Left lung (tissue), 10 donors: ENCODE results near the gene KDM4B. TPM values are rescaled to one million over a fixed set of nuclear protein-coding genes. Genes with fewer than 3 reads are reported as not detected.

Experiments used
- ATAC-seq: fragments of 200-7000 bp; cut with Tn5 transposase; one replicate; pipeline ENCODE4 v1.9.1; 2020; ENCODE audit warnings: moderate library complexity
- DNase-seq, 4 donors: peaks; one replicate each; pipeline ENCODE4 v3.0.0-alpha.2; 2013 to 2020
- H3K27ac ChIP-seq, 2 donors: fragments of 200-600 bp; sonication (generic) in 1 of 2; one replicate each; pipeline versions ENCODE4 v1.5.0 to v1.8.0; 2020 to 2021
- H3K27me3 ChIP-seq, 2 donors: fragments of 200-600 bp; sonication (generic) in 1 of 2; one replicate each; pipeline versions ENCODE4 v1.5.0 to v1.8.0; 2020 to 2021
- H3K36me3 ChIP-seq, 2 donors: fragments of 200-600 bp; sonication (generic) in 1 of 2; one replicate each; pipeline versions ENCODE4 v1.5.0 to v1.8.0; 2020 to 2021
- H3K4me1 ChIP-seq, 2 donors: fragments of 200-600 bp; one replicate each; pipeline ENCODE4 v1.8.0; 2021
- H3K4me3 ChIP-seq, 2 donors: fragments of 200-600 bp; sonication (generic) in 1 of 2; one replicate each; pipeline versions ENCODE4 v1.5.0 to v1.8.0; 2020 to 2021; ENCODE audit warnings: mild to moderate bottlenecking in 1 of 2
- H3K9me3 ChIP-seq, 2 donors: fragments of 200-600 bp; sonication (generic) in 1 of 2; one replicate each; pipeline versions ENCODE4 v1.5.0 to v1.8.0; 2020 to 2021
- intact Hi-C, 2 donors: fragments of 100-400 bp; cut with DNase I; formaldehyde crosslinking; loops; one replicate each; pipeline versions ENCODE4 v1.11.2 to v1.14.2; 2022
- polyA plus RNA-seq, 6 donors: library from polyadenylated mRNA; unstranded; fragments of 120-200 nt; gene quantifications; one replicate each; pipeline ENCODE4 v1.2.1, GENCODE V29; 2013; ENCODE audit not compliant: insufficient read length in 6 of 6
- total RNA-seq, 2 donors: library from RNA; stranded (reverse); fragmentation: NEBNext Ultra II Directional; extraction: Animal tissue kit (Norgen Biotek cat#: 25700); gene quantifications; one replicate each; pipeline ENCODE4 v1.2.1, GENCODE V29; 2021
- TF ChIP-seq, protein P1 (sequence below), 2 donors: fragments of 200-600 bp; sonication (generic) in 1 of 2; IDR thresholded peaks; one replicate each; pipeline versions ENCODE4 v1.5.0 to v1.8.0; 2021; ENCODE audit warnings: antibody characterized with exemption in 2 of 2
- donor health status: DM: no; HTN: yes; CAD: no.
- donor health status: DM: no; HTN: no; CAD: no.

The KDM4B gene
- total and polyA plus RNA-seq, 8 donors, result 24.6 to 42.1 (median 31.1) TPM

DNA sequence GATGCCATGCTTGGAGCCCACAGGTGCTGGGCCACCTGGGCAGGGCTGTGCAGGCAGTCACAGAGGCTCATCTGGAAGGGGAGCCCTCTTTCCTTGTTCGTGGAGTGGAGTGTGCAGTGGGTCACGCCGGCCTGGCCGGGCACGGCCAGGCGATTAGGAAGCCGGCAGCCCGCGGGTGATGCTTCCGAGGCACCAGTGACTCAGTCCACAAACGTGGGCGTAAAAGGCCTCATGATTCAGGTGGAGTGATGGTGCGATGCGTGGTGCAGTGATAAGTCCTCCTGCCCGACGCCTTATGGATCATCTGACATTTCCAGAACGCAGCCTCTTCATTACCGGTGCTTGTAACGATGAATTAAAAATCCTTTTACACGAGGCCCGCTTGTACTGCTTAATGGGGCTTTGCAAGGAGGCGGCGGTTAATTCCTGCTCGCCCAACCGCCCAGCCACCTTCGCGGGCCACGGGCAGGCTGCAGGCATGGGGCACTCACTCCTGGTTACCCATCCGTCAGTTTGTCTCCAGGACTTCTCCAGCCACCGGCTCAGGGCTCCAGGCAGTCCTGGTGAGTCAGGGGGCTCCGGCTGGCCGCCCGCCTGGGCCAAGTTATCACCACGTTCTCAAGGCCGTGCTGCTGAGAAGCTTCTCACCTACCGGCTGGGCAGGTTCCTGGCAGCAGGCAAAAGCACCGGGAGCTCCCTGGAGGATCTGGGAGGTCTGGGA is 172.4 kb downstream of the KDM4B start:
- TF ChIP-seq, protein P1, sequence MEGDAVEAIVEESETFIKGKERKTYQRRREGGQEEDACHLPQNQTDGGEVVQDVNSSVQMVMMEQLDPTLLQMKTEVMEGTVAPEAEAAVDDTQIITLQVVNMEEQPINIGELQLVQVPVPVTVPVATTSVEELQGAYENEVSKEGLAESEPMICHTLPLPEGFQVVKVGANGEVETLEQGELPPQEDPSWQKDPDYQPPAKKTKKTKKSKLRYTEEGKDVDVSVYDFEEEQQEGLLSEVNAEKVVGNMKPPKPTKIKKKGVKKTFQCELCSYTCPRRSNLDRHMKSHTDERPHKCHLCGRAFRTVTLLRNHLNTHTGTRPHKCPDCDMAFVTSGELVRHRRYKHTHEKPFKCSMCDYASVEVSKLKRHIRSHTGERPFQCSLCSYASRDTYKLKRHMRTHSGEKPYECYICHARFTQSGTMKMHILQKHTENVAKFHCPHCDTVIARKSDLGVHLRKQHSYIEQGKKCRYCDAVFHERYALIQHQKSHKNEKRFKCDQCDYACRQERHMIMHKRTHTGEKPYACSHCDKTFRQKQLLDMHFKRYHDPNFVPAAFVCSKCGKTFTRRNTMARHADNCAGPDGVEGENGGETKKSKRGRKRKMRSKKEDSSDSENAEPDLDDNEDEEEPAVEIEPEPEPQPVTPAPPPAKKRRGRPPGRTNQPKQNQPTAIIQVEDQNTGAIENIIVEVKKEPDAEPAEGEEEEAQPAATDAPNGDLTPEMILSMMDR (IDR thresholded peaks at IDR 0.05), result no peak
- Histone ChIP-seq H3K27ac (no peak overlapping the region), H3K36me3 (peaks cover 0 to 100% of the 10 kb centered on the region in 2 donors), H3K9me3 (no peaks in the 10 kb centered on the region), H3K4me1 (peaks cover 0 to 20% of the 10 kb centered on the region in 2 donors), H3K27me3 (no peaks in the 10 kb centered on the region), H3K4me3 (no peak overlapping the region)
- intact Hi-C loops, result no loop called here
- DNase-seq, result peak in 1 of 4 donors; percentile 64
- no peak for ATAC-seq

DNA sequence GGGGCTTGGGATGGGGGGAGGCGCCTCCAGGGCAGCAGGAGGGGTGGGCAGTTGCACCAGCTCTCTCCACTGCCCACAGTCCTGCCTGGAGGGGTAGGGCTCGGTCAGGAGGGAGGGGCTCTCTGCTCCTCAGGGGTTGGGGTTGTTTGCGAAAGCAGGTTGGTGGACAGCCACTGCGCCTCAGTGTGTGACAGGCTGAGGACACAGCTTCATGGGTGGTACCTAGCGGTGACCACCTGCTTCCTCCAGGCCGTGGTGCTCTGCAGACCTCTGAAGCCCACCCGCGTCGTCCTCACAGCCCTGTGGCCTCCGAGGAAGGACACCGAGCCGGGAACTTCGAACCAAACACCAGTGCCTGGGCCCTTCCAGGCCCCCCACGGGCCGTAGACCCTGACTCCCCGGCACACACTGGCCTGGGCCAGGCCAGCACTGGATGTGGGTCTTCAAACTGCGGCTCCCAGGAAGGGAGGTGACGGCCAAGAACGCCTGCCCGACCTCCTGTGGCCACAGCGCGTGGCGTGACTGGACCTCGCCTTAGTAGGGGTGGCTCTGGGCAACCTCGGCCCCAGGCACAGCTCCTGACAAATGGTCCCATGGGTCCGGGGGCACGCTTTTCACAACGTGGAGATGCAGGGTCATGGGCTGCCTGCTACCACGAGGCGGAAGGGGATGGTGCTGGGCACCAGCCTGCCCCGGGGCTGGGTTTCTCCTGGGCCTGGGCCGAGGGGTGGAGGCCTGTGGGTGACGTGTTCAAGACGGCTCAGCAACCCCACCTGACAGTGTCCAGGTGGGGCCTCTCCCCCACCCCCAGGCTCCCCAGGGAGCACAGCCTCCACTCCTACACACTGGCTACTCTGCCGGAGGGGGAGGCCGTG is 173.2 kb downstream of the KDM4B start:
- Histone ChIP-seq H3K4me1 (peaks cover 0 to 20% of the 10 kb centered on the region in 2 donors), H3K4me3 (no peak overlapping the region), H3K27ac (no peak overlapping the region), H3K9me3 (no peaks in the 10 kb centered on the region), H3K36me3 (peaks cover 0 to 100% of the 10 kb centered on the region in 2 donors), H3K27me3 (no peaks in the 10 kb centered on the region)
- intact Hi-C loops, result no loop called here
- TF ChIP-seq, protein P1 (IDR thresholded peaks at IDR 0.05), result no peak
- ATAC-seq (no peak), DNase-seq (peak in 1 of 4 donors; percentile 50)

DNA sequence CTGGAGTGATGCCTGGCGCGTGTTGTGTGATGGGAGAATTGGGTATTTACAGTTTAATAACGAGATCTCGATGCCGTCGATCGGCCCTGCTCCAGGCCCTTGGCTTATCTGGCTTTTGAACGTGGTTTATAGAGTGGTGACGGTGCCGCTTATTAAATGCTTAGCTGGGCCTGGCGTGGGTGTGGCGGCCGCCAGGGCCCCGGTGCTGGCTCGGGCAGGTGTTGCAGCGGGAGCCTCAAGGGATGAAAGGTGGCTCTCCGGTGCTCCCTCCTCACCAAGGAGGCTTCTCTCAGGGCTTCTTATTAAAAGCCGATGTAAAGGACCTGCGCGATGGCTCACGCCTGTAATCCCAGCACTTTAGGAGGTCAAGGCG is 173.8 kb downstream of the KDM4B start:
- Histone ChIP-seq H3K27ac (no peak overlapping the region), H3K27me3 (no peaks in the 10 kb centered on the region), H3K4me3 (no peak overlapping the region), H3K9me3 (no peaks in the 10 kb centered on the region), H3K4me1 (peaks cover 0 to 20% of the 10 kb centered on the region in 2 donors), H3K36me3 (peaks cover 0 to 100% of the 10 kb centered on the region in 2 donors)
- intact Hi-C loops, result no loop called here
- DNase-seq, result peak in 1 of 4 donors; percentile 35
- TF ChIP-seq, protein P1 (IDR thresholded peaks at IDR 0.05), result no peak
- no peak for ATAC-seq

DNA sequence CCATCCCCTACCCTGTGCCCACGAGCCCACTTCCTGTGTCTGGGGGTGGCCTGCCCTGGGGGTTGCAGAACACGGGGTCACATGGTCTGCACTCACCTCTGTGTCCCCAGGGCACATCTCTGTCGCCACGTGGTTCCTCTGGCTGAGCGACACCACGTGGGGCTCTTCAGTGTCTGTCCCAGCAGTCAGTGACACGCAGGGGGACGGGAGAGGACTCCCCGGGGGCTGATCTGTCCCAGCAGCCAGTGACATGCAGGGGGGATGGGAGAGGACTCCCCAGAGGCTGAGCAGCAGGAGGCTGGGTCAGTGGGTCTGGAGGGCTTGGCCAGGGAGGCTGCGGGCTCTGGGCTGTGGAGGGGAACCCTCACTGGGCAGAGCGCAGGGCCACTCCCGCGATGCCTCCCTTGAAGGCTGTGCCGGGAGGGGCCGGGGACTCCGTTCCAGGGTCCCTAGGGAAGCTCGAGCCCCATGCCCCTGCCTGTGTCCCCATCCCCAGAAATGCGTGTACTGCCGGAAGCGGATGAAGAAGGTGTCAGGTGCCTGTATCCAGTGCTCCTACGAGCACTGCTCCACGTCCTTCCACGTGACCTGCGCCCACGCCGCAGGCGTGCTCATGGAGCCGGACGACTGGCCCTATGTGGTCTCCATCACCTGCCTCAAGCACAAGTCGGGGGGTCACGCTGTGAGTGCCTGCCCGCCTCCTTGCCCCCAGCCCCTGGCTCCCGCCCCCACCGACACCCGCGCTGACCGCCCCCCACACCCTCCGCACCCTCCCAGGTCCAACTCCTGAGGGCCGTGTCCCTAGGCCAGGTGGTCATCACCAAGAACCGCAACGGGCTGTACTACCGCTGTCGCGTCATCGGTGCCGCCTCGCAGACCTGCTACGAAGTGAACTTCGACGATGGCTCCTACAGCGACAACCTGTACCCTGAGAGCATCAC is 174.8 kb downstream of the KDM4B start:
- no peaks in the 10 kb centered on the region for H3K9me3 ChIP-seq
- H3K27me3 ChIP-seq, result no peaks in the 10 kb centered on the region
- H3K36me3 ChIP-seq, result peaks cover 0 to 100% of the 10 kb centered on the region in 2 donors
- DNase-seq (peak in 1 of 4 donors; percentile 67), ATAC-seq (no peak)
- TF ChIP-seq, protein P1 (IDR thresholded peaks at IDR 0.05), result no peak
- intact Hi-C loops, result no loop called here
- no peak overlapping the region for H3K4me3 ChIP-seq
- H3K27ac ChIP-seq, result no peak overlapping the region
- peaks cover 0 to 19% of the 10 kb centered on the region in 2 donors for H3K4me1 ChIP-seq
